Neuronal stem cell (in vitro differentiated cells): ENCODE results near the gene FBXO17.

Experiments
- DNase-seq: peaks from one replicate; pipeline ENCODE4 v3.0.0-alpha.2; 2013; ENCODE audit warnings: low spot score
- H2AFZ ChIP-seq: one replicate; pipeline ENCODE4 v1.6.1; 2013; ENCODE audit warnings: mild to moderate bottlenecking, low read length, inconsistent platforms
- H2AK5ac ChIP-seq: 2 replicates; pipeline ENCODE4 v1.6.1; 2013; ENCODE audit warnings: low read depth, mild to moderate bottlenecking, inconsistent platforms, low read length, moderate library complexity, mixed read lengths
- H2BK120ac ChIP-seq: 2 replicates; pipeline ENCODE4 v1.6.1; 2013; ENCODE audit warnings: low read depth, mild to moderate bottlenecking, inconsistent platforms, low read length, moderate library complexity, mixed read lengths
- H2BK12ac ChIP-seq: one replicate; pipeline ENCODE4 v1.6.1; 2013; ENCODE audit warnings: low read length, inconsistent platforms
- H2BK15ac ChIP-seq: 2 replicates; pipeline ENCODE4 v1.6.1; 2013; ENCODE audit warnings: mild to moderate bottlenecking, low read length, inconsistent platforms, mixed read lengths
- H2BK5ac ChIP-seq: one replicate; pipeline ENCODE4 v1.6.1; 2013; ENCODE audit warnings: inconsistent platforms, mild to moderate bottlenecking, low read length, moderate library complexity
- H3K14ac ChIP-seq: one replicate; pipeline ENCODE4 v1.6.1; 2013; ENCODE audit warnings: low read length, inconsistent platforms
- H3K18ac ChIP-seq: 2 replicates; pipeline ENCODE4 v1.6.1; 2013; ENCODE audit warnings: low read length, inconsistent platforms
- H3K23ac ChIP-seq: 2 replicates; pipeline ENCODE4 v1.6.1; 2013; ENCODE audit warnings: low read depth, mild to moderate bottlenecking, mixed read lengths, low read length, inconsistent platforms; ENCODE audit not compliant: poor library complexity
- H3K27ac ChIP-seq: replicated peaks from 3 replicates; pipeline ENCODE4 v1.5.1; 2013; ENCODE audit warnings: low read length, inconsistent platforms
- H3K27me3 ChIP-seq, 3 experiments: 2 replicates each; pipeline ENCODE4 v1.6.1; 2013; ENCODE audit warnings: low read length in 3 of 3, mild to moderate bottlenecking in 2 of 3, inconsistent platforms in 1 of 3, low read depth in 1 of 3, mixed read lengths in 1 of 3, moderate library complexity in 1 of 3; ENCODE audit not compliant: control insufficient read depth in 3 of 3, insufficient read depth in 3 of 3
- H3K36me3 ChIP-seq, 2 donors: replicated peaks in 1 of 2; 2 replicates each; pipeline ENCODE4 v1.6.1; 2013; ENCODE audit warnings: low read length in 2 of 2; ENCODE audit not compliant: control insufficient read depth in 2 of 2, insufficient read depth in 2 of 2
- H3K4ac ChIP-seq: 2 replicates; pipeline ENCODE4 v1.6.1; 2013; ENCODE audit warnings: inconsistent platforms, mild to moderate bottlenecking, low read length, moderate library complexity
- H3K4me1 ChIP-seq, 2 donors: 1 replicate in 1 of 2; 2 replicates in 1 of 2; pipeline ENCODE4 v1.6.1; 2013; ENCODE audit warnings: low read length in 2 of 2, low read depth in 1 of 2; ENCODE audit not compliant: control insufficient read depth in 2 of 2, insufficient read depth in 1 of 2
- H3K4me2 ChIP-seq: one replicate; pipeline ENCODE4 v1.6.1; 2013; ENCODE audit warnings: mild to moderate bottlenecking, low read length, inconsistent platforms; ENCODE audit not compliant: insufficient read depth, poor library complexity, severe bottlenecking
- H3K4me3 ChIP-seq, 2 donors: 2 replicates each; pipeline ENCODE4 v1.5.1; 2013; ENCODE audit warnings: low read length in 2 of 2, mild to moderate bottlenecking in 2 of 2, inconsistent platforms in 1 of 2, moderate library complexity in 1 of 2
- H3K79me1 ChIP-seq: one replicate; pipeline ENCODE4 v1.6.1; 2013; ENCODE audit warnings: low read depth, mild to moderate bottlenecking, inconsistent platforms, low read length, moderate library complexity
- H3K9ac ChIP-seq: one replicate; pipeline ENCODE4 v1.6.1; 2013; ENCODE audit warnings: mild to moderate bottlenecking, low read depth, low read length, inconsistent platforms; ENCODE audit not compliant: poor library complexity
- H3K9me3 ChIP-seq, 2 donors: replicated peaks in 1 of 2; 2 replicates each; pipeline versions ENCODE3 to v1.6.1; 2013; ENCODE audit warnings: low read length in 2 of 2, mild to moderate bottlenecking in 2 of 2, inconsistent platforms in 1 of 2, low read depth in 1 of 2, mixed read lengths in 1 of 2, moderate library complexity in 1 of 2; ENCODE audit not compliant: control insufficient read depth in 2 of 2, insufficient read depth in 1 of 2
- H4K8ac ChIP-seq: one replicate; pipeline ENCODE4 v1.6.1; 2013; ENCODE audit warnings: low read depth, mild to moderate bottlenecking, inconsistent platforms, low read length, moderate library complexity
- H4K91ac ChIP-seq: one replicate; pipeline ENCODE4 v1.6.1; 2013; ENCODE audit warnings: low read length, low read depth, mild to moderate bottlenecking, inconsistent platforms; ENCODE audit not compliant: poor library complexity
- WGBS, 2 donors: extraction: QIAGEN DNeasy Blood & Tissue Kit; methylation state at CpG; one replicate each; pipeline ENCODE4 v1.1.7; 2013; ENCODE audit warnings: missing lambda C conversion rate in 2 of 2, mixed read lengths in 1 of 2; ENCODE audit not compliant: insufficient read length in 2 of 2, insufficient replicate concordance in 1 of 2; ENCODE audit errors: extremely low coverage in 2 of 2; 5-methylcytosine and 5-hydroxymethylcytosine counted together

FBXO17 gene

GRCh38 chr19:38907670-38908069, 67.9 kb downstream of the FBXO17 start:
- no peaks in the 10 kb centered on the region for H3K79me1 ChIP-seq
- no peak overlapping the region for H3K27ac ChIP-seq

GRCh38 chr19:38907227-38907626, 68.3 kb downstream of the FBXO17 start:
- WGBS, 2 donors, result no CpG with 5 or more reads among the region's 29 CpGs
- H3K4me2 ChIP-seq, result no peak overlapping the region
- H2BK15ac ChIP-seq, result no peak overlapping the region
- DNase-seq, result no peak
- H3K27ac ChIP-seq, result no peak overlapping the region
- peaks cover 0 to 2% of the 10 kb centered on the region in 2 donors for H3K4me1 ChIP-seq
- H3K9me3 ChIP-seq, result peaks cover 0 to 12% of the 10 kb centered on the region in 2 donors
- no peaks in the 10 kb centered on the region for H3K27me3 ChIP-seq
- peak overlapping the region in 1 of 2 donors; percentile 40 for H3K4me3 ChIP-seq
- H2BK12ac ChIP-seq, result no peak overlapping the region
- H2BK120ac ChIP-seq, result no peak overlapping the region
- no peak overlapping the region for H3K14ac ChIP-seq
- H3K79me1 ChIP-seq, result no peaks in the 10 kb centered on the region
- no peak overlapping the region for H2AFZ ChIP-seq
- H3K23ac ChIP-seq, result no peak overlapping the region
- H4K8ac ChIP-seq, result no peak overlapping the region
- no peak overlapping the region for H4K91ac ChIP-seq
- H3K4ac ChIP-seq, result no peak overlapping the region
- no peak overlapping the region for H3K18ac ChIP-seq
- H2BK5ac ChIP-seq, result no peak overlapping the region
- peaks cover 19 to 30% of the 10 kb centered on the region in 2 donors for H3K36me3 ChIP-seq
- H2AK5ac ChIP-seq, result no peak overlapping the region
- H3K9ac ChIP-seq, result peak overlapping the region; percentile 24

More at GRCh38 chr19:38907670-38908069, 67.9 kb downstream of the FBXO17 start:
- H3K4me3 ChIP-seq, result peak overlapping the region in 1 of 2 donors; percentile 40
- no peak overlapping the region for H4K91ac ChIP-seq
- H3K9me3 ChIP-seq, result peaks cover 0 to 12% of the 10 kb centered on the region in 2 donors
- no peak overlapping the region for H2BK120ac ChIP-seq
- no peak overlapping the region for H2AFZ ChIP-seq
- DNase-seq, result no peak
- H3K27me3 ChIP-seq, result no peaks in the 10 kb centered on the region
- H3K14ac ChIP-seq, result no peak overlapping the region
- H2AK5ac ChIP-seq, result no peak overlapping the region
- no peak overlapping the region for H3K4me2 ChIP-seq
- whole genome bisulfite sequencing, 2 donors, result no CpG with 5 or more reads among the region's 12 CpGs
- peak overlapping the region; percentile 24 for H3K9ac ChIP-seq
- H4K8ac ChIP-seq, result no peak overlapping the region
- no peak overlapping the region for H2BK15ac ChIP-seq
- H3K36me3 ChIP-seq, result peaks cover 19 to 30% of the 10 kb centered on the region in 2 donors
- peaks cover 0 to 2% of the 10 kb centered on the region in 2 donors for H3K4me1 ChIP-seq
- no peak overlapping the region for H3K23ac ChIP-seq
- H3K4ac ChIP-seq, result no peak overlapping the region
- no peak overlapping the region for H3K18ac ChIP-seq
- no peak overlapping the region for H2BK5ac ChIP-seq
- no peak overlapping the region for H2BK12ac ChIP-seq

GRCh38 chr19:38905620-38906019, 69.9 kb downstream of the FBXO17 start:
- no peak overlapping the region for H2AK5ac ChIP-seq
- no peak overlapping the region for H3K14ac ChIP-seq
- H3K79me1 ChIP-seq, result peaks cover 2% of the 10 kb centered on the region
- no peak overlapping the region for H3K4me2 ChIP-seq
- no peak overlapping the region for H3K4me3 ChIP-seq
- H4K91ac ChIP-seq, result no peak overlapping the region
- peaks cover 0 to 2% of the 10 kb centered on the region in 2 donors for H3K4me1 ChIP-seq
- no peak for DNase-seq
- no peak overlapping the region for H2AFZ ChIP-seq
- H2BK120ac ChIP-seq, result no peak overlapping the region
- peaks cover 2 to 19% of the 10 kb centered on the region in 2 donors for H3K9me3 ChIP-seq
- no peak overlapping the region for H3K18ac ChIP-seq
- no peaks in the 10 kb centered on the region for H3K27me3 ChIP-seq
- H2BK15ac ChIP-seq, result no peak overlapping the region
- H2BK5ac ChIP-seq, result no peak overlapping the region
- no peak overlapping the region for H3K4ac ChIP-seq
- no peak overlapping the region for H3K27ac ChIP-seq
- H3K23ac ChIP-seq, result no peak overlapping the region
- H2BK12ac ChIP-seq, result no peak overlapping the region
- no peak overlapping the region for H4K8ac ChIP-seq
- H3K9ac ChIP-seq, result peak overlapping the region; percentile 12
- no CpG with 5 or more reads among the region's 4 CpGs for WGBS, 2 donors
- H3K36me3 ChIP-seq, result peaks cover 19 to 30% of the 10 kb centered on the region in 2 donors

- Histone ChIP-seq H3K4me1 (peaks cover 0 to 2% of the 10 kb centered on the region in 2 donors), H3K4me3 (no peak overlapping the region), H3K79me1 (peaks cover 2% of the 10 kb centered on the region), H3K27ac (no peak overlapping the region), H2BK120ac (no peak overlapping the region), H2BK12ac (no peak overlapping the region), H4K91ac (no peak overlapping the region), H3K9me3 (peaks cover 2 to 19% of the 10 kb centered on the region in 2 donors), H2BK15ac (no peak overlapping the region), H3K27me3 (no peaks in the 10 kb centered on the region), H2BK5ac (no peak overlapping the region), H4K8ac (no peak overlapping the region), H2AK5ac (no peak overlapping the region), H3K14ac (no peak overlapping the region), H3K9ac (no peak overlapping the region), H2AFZ (no peak overlapping the region), H3K23ac (no peak overlapping the region), H3K4ac (no peak overlapping the region), H3K18ac (no peak overlapping the region), H3K4me2 (no peak overlapping the region), H3K36me3 (peaks cover 19 to 30% of the 10 kb centered on the region in 2 donors)
- no CpG with 5 or more reads among the region's 35 CpGs for WGBS, 2 donors
- DNase-seq, result no peak
These were observed 70.7 kb downstream of the FBXO17 start for GRCh38 chr19:38904581-38905539.
